Adrenal gland (tissue), 5 donors: ENCODE data around the gene DCC.

Experiments used
- POLR2A ChIP-seq, 2 donors: fragments of 450-650 bp; IDR thresholded peaks; one replicate each; pipeline ENCODE4 v1.6.1; 2017; ENCODE audit warnings: antibody characterized with exemption in 2 of 2, mild to moderate bottlenecking in 2 of 2, moderate library complexity in 1 of 2
- TF ChIP-seq, protein P1 (sequence below), 6 experiments: fragments of 450-650 bp in 4 of 6; fragments of 200-600 bp in 2 of 6; sonication (generic) in 1 of 6; IDR thresholded peaks; 1 replicate in 5 of 6; 2 replicates in 1 of 6; pipeline versions ENCODE4 v1.5.1 to v1.8.0; 2016 to 2021; ENCODE audit warnings: antibody characterized with exemption in 6 of 6, mild to moderate bottlenecking in 2 of 6, moderate library complexity in 1 of 6
- donor health status: DM: no; HTN: no; CAD: no.

DNA sequence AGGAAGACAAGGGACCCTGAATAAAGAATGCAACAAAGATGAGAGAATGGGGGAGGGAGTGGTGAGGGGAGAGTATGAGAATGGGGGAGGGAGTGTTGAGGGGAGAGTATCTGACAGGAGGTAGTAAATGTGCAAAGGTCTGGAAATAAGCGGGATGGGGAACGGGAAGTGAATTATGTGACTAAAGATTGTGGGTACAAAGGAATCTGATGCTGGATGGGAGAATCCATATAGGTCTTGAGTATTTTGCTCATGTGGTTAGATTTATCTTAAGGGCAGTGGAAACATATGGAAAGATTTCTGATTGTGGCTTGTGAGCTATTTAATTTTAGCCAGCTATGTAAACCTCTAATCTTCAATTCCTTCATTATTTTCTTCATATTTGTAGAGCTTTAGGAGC, 593.4 kb downstream of the DCC start:
- TF ChIP-seq, protein P1, sequence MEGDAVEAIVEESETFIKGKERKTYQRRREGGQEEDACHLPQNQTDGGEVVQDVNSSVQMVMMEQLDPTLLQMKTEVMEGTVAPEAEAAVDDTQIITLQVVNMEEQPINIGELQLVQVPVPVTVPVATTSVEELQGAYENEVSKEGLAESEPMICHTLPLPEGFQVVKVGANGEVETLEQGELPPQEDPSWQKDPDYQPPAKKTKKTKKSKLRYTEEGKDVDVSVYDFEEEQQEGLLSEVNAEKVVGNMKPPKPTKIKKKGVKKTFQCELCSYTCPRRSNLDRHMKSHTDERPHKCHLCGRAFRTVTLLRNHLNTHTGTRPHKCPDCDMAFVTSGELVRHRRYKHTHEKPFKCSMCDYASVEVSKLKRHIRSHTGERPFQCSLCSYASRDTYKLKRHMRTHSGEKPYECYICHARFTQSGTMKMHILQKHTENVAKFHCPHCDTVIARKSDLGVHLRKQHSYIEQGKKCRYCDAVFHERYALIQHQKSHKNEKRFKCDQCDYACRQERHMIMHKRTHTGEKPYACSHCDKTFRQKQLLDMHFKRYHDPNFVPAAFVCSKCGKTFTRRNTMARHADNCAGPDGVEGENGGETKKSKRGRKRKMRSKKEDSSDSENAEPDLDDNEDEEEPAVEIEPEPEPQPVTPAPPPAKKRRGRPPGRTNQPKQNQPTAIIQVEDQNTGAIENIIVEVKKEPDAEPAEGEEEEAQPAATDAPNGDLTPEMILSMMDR (IDR thresholded peaks at IDR 0.05) = no peak
- no peak for TF ChIP-seq POLR2A (IDR thresholded peaks at IDR 0.05)
